Heart left ventricle (tissue), 13 donors: ENCODE measurements around the gene LSAMP.

Experiments used
- POLR2A ChIP-seq, 2 donors: fragments of 450-650 bp; IDR thresholded peaks; one replicate each; pipeline ENCODE4 v1.6.1; 2017; ENCODE audit warnings: antibody characterized with exemption in 2 of 2, mild to moderate bottlenecking in 2 of 2, moderate library complexity in 2 of 2
- TF ChIP-seq, protein P1 (sequence below), 12 donors: fragments of 200-600 bp; sonication (generic) in 4 of 12; IDR thresholded peaks; one replicate each; pipeline versions ENCODE4 v1.5.0 to v1.8.0; 2018 to 2022; ENCODE audit warnings: antibody characterized with exemption in 12 of 12, mild to moderate bottlenecking in 5 of 12
- donor health status: ischemic (EF 13 %, LVEDD 7.1; RV severe dilation, severe dysfunction).
- donor health status: DM: no; HTN: yes; CAD: no.
- donor health status: DM: no; HTN: no; CAD: no.
- donor health status: ischemic (EF 25% LVEDD 6.9; RV normal size, moderate dysfunction).
- donor health status: ischemic (EF 25% LVEDD 5.7; RV mildly dilated, moderate dysfunction).
- donor health status: ischemic (EF 35%, LVEDD 5.7; RV mildly dilated, moderate dysfunction).
- donor health status: nonischemic (EF 11% LVEDD 7.7; RV severe dilation, severe dysfunction).
- donor health status: DM: yes; HTN: yes; CAD: no.
- donor health status: PGD.
- donor health status: ischemic (EF 29% LVEDD 5.4; RV normal size, mild dysfunction).
- donor health status: nonischemic (EF 23%, LVEDD 6.1; RV moderate dilation, normal function).

DNA sequence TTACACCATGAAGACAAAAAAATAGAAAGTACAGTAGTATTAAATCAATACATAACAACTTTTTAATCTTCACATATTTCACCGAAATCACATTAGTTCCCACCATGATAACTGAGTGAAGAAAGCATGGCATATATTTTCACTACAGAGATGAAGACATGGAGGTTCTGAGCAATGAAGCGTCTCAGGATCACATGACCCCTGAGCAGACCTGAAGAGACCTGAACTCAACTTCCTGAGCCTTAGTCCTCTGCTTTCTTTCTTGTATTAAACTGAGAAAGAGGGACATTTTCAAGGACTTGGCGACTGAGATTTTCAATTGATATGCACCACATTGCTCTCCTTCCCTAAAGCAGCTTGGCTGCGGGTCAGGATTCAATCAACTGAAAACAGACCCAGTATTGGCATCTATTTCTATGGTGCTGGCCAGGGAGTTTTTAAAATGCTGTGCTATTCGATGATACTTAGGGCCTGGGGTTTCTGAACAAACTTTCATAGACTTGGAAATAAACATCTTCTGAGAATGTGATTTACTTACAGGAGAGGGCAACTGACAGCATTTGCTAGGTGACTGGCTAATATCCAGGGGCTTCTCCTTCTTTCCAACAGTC is 165.1 kb downstream of the LSAMP start:
- no peak for TF ChIP-seq POLR2A (IDR thresholded peaks at IDR 0.05)
- TF ChIP-seq, protein P1, sequence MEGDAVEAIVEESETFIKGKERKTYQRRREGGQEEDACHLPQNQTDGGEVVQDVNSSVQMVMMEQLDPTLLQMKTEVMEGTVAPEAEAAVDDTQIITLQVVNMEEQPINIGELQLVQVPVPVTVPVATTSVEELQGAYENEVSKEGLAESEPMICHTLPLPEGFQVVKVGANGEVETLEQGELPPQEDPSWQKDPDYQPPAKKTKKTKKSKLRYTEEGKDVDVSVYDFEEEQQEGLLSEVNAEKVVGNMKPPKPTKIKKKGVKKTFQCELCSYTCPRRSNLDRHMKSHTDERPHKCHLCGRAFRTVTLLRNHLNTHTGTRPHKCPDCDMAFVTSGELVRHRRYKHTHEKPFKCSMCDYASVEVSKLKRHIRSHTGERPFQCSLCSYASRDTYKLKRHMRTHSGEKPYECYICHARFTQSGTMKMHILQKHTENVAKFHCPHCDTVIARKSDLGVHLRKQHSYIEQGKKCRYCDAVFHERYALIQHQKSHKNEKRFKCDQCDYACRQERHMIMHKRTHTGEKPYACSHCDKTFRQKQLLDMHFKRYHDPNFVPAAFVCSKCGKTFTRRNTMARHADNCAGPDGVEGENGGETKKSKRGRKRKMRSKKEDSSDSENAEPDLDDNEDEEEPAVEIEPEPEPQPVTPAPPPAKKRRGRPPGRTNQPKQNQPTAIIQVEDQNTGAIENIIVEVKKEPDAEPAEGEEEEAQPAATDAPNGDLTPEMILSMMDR (IDR thresholded peaks at IDR 0.05): no peak
